HepG2 (cell line): ENCODE measurements around the gene TRIP4. TPM values are rescaled to one million over a fixed set of nuclear protein-coding genes. Genes with fewer than 3 reads are reported as not detected.

Experiments
- ARNTL ChIP-seq: sonication (generic); formaldehyde crosslinking; IDR thresholded peaks from 2 replicates; pipeline ENCODE4 v1.4.0; 2020; ENCODE audit warnings: mild to moderate bottlenecking, missing genetic modification reagents
- ATF1 ChIP-seq: IDR thresholded peaks from 2 replicates; pipeline ENCODE4 v1.6.1; 2016; ENCODE audit warnings: mild to moderate bottlenecking, control low read depth
- DDIT3 ChIP-seq: sonication (generic); formaldehyde crosslinking; IDR thresholded peaks from 2 replicates; pipeline ENCODE4 v1.4.0; 2020; ENCODE audit warnings: mild to moderate bottlenecking, missing genetic modification reagents
- DNMT1 ChIP-seq: sonication (generic); formaldehyde crosslinking; IDR thresholded peaks from 2 replicates; pipeline ENCODE4 v1.5.1; 2020; ENCODE audit warnings: mild to moderate bottlenecking, missing genetic modification reagents
- DNMT3B ChIP-seq: conservative IDR thresholded peaks from 2 replicates; pipeline ENCODE4 v1.6.1; 2016; ENCODE audit warnings: missing biosample characterization, control low read depth
- GABPA ChIP-seq, 2 experiments: IDR thresholded peaks; 2 replicates each; pipeline ENCODE4 v1.6.1; 2011 to 2016; ENCODE audit warnings: low read depth in 2 of 2, low read length in 1 of 2, missing biosample characterization in 1 of 2, missing genetic modification characterization in 1 of 2
- HCFC1 ChIP-seq: fragments of 150-350 bp; IDR thresholded peaks from 2 replicates; pipeline ENCODE4 v1.6.1; 2014; ENCODE audit warnings: low read depth, low read length
- NFKB2 ChIP-seq: sonication (generic); formaldehyde crosslinking; IDR thresholded peaks from 2 replicates; pipeline ENCODE4 v1.4.0; 2020; ENCODE audit warnings: missing genetic modification reagents, borderline replicate concordance
- RARA ChIP-seq: IDR thresholded peaks from 2 replicates; pipeline ENCODE4 v1.6.1; 2016; ENCODE audit warnings: missing genetic modification reagents, missing compliant biosample characterization
- THAP11 ChIP-seq: IDR thresholded peaks from 2 replicates; pipeline ENCODE4 v1.6.1; 2016; ENCODE audit warnings: missing biosample characterization, missing genetic modification reagents
- U2AF1 ChIP-seq: fragments of 200-400 bp; formaldehyde crosslinking; optimal IDR thresholded peaks from 2 replicates; pipeline ENCODE3; 2017; ENCODE audit warnings: mild to moderate bottlenecking, low read depth, low read length
- ZBTB46 ChIP-seq: sonication (generic); formaldehyde crosslinking; IDR thresholded peaks from 2 replicates; pipeline ENCODE4 v1.4.0; 2020; ENCODE audit warnings: mild to moderate bottlenecking, missing genetic modification reagents, borderline replicate concordance
- ZMAT3 ChIP-seq: sonication (generic); formaldehyde crosslinking; conservative IDR thresholded peaks from 2 replicates; pipeline ENCODE4 v1.7.0; 2021; ENCODE audit warnings: missing genetic modification reagents
- ZNF274 ChIP-seq: sonication (generic); formaldehyde crosslinking; IDR thresholded peaks from 2 replicates; pipeline ENCODE4 v1.5.1; 2020; ENCODE audit warnings: mild to moderate bottlenecking, missing genetic modification reagents
- ZNF512 ChIP-seq: sonication (generic); formaldehyde crosslinking; IDR thresholded peaks from 2 replicates; pipeline ENCODE4 v1.4.0; 2020; ENCODE audit warnings: mild to moderate bottlenecking, missing genetic modification reagents
- ZNF605 ChIP-seq: sonication (generic); formaldehyde crosslinking; IDR thresholded peaks from 2 replicates; pipeline ENCODE4 v1.8.0; 2022; ENCODE audit warnings: mild to moderate bottlenecking, missing genetic modification reagents
- ZNF609 ChIP-seq: sonication (generic); formaldehyde crosslinking; IDR thresholded peaks from 2 replicates; pipeline ENCODE4 v1.4.0; 2020; ENCODE audit warnings: mild to moderate bottlenecking, missing genetic modification reagents, borderline replicate concordance
- ZNF775 ChIP-seq: sonication (generic); formaldehyde crosslinking; IDR thresholded peaks from 2 replicates; pipeline ENCODE4 v1.4.0; 2020; ENCODE audit warnings: missing genetic modification reagents, mild to moderate bottlenecking, moderate library complexity, borderline replicate concordance
- ZNF776 ChIP-seq: sonication (generic); formaldehyde crosslinking; IDR thresholded peaks from 2 replicates; pipeline ENCODE4 v1.4.0; 2020; ENCODE audit warnings: mild to moderate bottlenecking, missing genetic modification reagents
- ZNF850 ChIP-seq: sonication (generic); formaldehyde crosslinking; conservative IDR thresholded peaks from 2 replicates; pipeline ENCODE4 v1.9.0; 2021; ENCODE audit warnings: mild to moderate bottlenecking, missing genetic modification reagents
- polyA plus RNA-seq, 8 experiments: library from polyadenylated mRNA; depleted of rRNA in 3 of 8; stranded (reverse) in 7 of 8; unstranded in 1 of 8; fragments of >200 nt; fragmentation: Illumina TruSeq in 4 of 8; extraction: Trizol in 4 of 8; gene quantifications; 2 replicates each; pipeline versions ENCODE4 v1.2.1 to v1.2.3, GENCODE V29; 2011 to 2016; ENCODE audit warnings: low read depth in 4 of 8, missing spikeins in 1 of 8, mixed read lengths in 1 of 8; ENCODE audit not compliant: insufficient read depth in 1 of 8
- total RNA-seq, 5 experiments: library from RNA; depleted of rRNA; stranded (reverse); fragments of >200 nt; fragmentation: Illumina TruSeq; extraction: Trizol; gene quantifications; 2 replicates each; pipeline ENCODE4 v1.2.3, GENCODE V29; 2016; ENCODE audit warnings: low read depth in 1 of 5

TRIP4 gene
- total and polyA plus RNA-seq, 2 of the 13 experiments (the other 11 are each of a cell fraction or from before 2014, with no cell fraction given), result 7.1 to 11.8 TPM

- TF ChIP-seq ZNF609, result peak; percentile 88
- 0 out of 2 replicates have a peak, but pooled peaks have one; percentile 41 for TF ChIP-seq ZNF775 (CRISPR knock-in tag)
- peak; percentile 89 for TF ChIP-seq ZBTB46 (CRISPR knock-in tag)
- peak; percentile 68 for TF ChIP-seq ARNTL (CRISPR knock-in tag)
- peak; percentile 97; the same call in 1 of the 2 replicates for TF ChIP-seq NFKB2 (CRISPR knock-in tag)
- TF ChIP-seq GABPA (IDR thresholded peaks at IDR 0.05; ENCODE audit: low read depth, low read length), result peak; percentile 97
- peak; percentile 99 for TF ChIP-seq GABPA (CRISPR knock-in tag; IDR thresholded peaks at IDR 0.05; ENCODE audit: low read depth)
- TF ChIP-seq DNMT1 (CRISPR knock-in tag), result peak; percentile 99
- TF ChIP-seq DDIT3 (CRISPR knock-in tag), result peak; percentile 77; the same call in 1 of the 2 replicates
- peak; percentile 85 for TF ChIP-seq HCFC1
- TF ChIP-seq ZNF512 (CRISPR knock-in tag), result peak; percentile 94
- TF ChIP-seq DNMT3B (CRISPR knock-in tag), result no peak; the same call in 1 of the 2 replicates
- TF ChIP-seq U2AF1, result peak; percentile 86
- peak; percentile 72 for TF ChIP-seq RARA (CRISPR knock-in tag)
- TF ChIP-seq ZMAT3 (CRISPR knock-in tag), result peak; percentile 96
- peak; percentile 97 for TF ChIP-seq THAP11 (CRISPR knock-in tag)
- peak; percentile 94 for TF ChIP-seq ZNF605 (CRISPR knock-in tag)
- no peak for TF ChIP-seq ZNF850 (CRISPR knock-in tag)
- TF ChIP-seq ATF1 (CRISPR knock-in tag), result no peak; the same call in 1 of the 2 replicates
- TF ChIP-seq ZNF274, result peak; percentile 88; the same call in 1 of the 2 replicates
- TF ChIP-seq ZNF776 (CRISPR knock-in tag), result peak; percentile 90; the same call in 1 of the 2 replicates
These were observed at the start of gene TRIP4 (continued) for GRCh38 chr15:64387562-64388168.
